Measurements from ENCODE around the gene DIRAS1. TPM values are rescaled to one million over a fixed set of nuclear protein-coding genes. Genes with fewer than 3 reads are reported as not detected.
A peak's percentile ranks its signal among the peaks of the same experiment; 100 is the strongest.
"Not testable (repeated sequence)": the region's sequence is repeated elsewhere in the genome, so short reads cannot be mapped to it uniquely, and the experiment has no call there.

Gene DIRAS1
- total RNA-seq, 2 donors from 2014 or later, result 36.5 to 58.0 TPM

DNA sequence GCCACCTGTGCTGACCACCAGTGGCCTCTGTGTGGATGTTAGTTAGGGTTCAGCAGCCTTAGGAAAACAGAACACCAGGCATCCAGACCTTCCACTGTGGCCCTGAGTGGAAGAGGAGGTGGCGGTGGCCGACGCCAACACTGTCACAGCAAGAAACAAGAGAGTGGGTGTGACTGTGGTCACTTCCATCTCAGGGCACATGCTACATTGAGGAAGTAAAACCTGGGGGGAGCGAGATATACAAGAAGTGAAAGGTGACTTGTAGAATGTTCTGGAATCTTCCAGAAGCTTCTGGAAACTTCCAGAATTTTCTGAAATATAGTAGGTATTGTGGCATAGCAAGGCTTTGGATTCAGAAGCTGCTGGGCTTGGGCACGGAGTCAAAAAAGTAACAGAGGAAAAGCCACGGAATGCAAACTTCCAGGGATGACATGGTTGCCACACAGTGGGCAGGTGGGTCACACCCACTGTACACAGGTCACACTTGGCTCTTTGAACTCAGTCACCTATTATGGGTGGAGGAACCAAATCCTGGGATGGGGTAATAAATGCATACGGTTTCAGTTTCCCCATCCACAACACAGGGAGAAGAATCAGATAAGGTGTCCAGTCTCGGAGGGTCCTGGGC is 43.0 kb downstream of the DIRAS1 start:
- DNase-seq (ENCODE audit: low spot score), result no peak
- TF ChIP-seq, protein P1, sequence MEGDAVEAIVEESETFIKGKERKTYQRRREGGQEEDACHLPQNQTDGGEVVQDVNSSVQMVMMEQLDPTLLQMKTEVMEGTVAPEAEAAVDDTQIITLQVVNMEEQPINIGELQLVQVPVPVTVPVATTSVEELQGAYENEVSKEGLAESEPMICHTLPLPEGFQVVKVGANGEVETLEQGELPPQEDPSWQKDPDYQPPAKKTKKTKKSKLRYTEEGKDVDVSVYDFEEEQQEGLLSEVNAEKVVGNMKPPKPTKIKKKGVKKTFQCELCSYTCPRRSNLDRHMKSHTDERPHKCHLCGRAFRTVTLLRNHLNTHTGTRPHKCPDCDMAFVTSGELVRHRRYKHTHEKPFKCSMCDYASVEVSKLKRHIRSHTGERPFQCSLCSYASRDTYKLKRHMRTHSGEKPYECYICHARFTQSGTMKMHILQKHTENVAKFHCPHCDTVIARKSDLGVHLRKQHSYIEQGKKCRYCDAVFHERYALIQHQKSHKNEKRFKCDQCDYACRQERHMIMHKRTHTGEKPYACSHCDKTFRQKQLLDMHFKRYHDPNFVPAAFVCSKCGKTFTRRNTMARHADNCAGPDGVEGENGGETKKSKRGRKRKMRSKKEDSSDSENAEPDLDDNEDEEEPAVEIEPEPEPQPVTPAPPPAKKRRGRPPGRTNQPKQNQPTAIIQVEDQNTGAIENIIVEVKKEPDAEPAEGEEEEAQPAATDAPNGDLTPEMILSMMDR (IDR thresholded peaks at IDR 0.05), result no peak
- Histone ChIP-seq H3K27ac (no peak overlapping the region), H3K4me1 (peaks cover 0 to 12% of the 10 kb centered on the region in 2 donors), H3K27me3 (no peaks in the 10 kb centered on the region), H3K36me3 (no peaks in the 10 kb centered on the region), H3K4me3 (no peak overlapping the region), H3K9me3 (no peaks in the 10 kb centered on the region)

DNA sequence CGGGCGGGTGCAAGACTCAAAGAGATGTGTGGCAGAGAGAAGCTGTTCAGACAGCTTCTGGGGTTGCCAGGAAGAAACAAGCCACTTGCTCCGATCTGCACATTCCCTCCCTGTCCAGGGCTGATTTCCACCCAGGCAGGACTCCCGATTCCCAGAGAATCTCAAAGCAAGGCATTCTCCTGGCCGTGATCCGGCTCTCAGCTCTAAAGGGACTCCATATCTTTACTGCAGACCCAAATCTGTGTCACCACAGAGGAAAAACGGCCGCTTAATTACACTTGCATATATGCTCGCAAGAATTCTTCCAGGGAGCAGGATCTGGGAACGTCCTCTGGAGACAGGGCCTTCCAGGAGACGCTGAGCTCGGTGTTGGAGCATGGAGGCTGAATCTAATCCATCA is 44.3 kb downstream of the DIRAS1 start:
- no peaks in the 10 kb centered on the region for H3K27me3 ChIP-seq
- H3K27ac ChIP-seq, result no peak overlapping the region
- H3K9me3 ChIP-seq, result no peaks in the 10 kb centered on the region
- DNase-seq (ENCODE audit: low spot score), result no peak
- TF ChIP-seq, protein P1 (IDR thresholded peaks at IDR 0.05), result no peak
- H3K4me3 ChIP-seq, result no peak overlapping the region
- H3K4me1 ChIP-seq, result peaks cover 0 to 12% of the 10 kb centered on the region in 2 donors
- H3K36me3 ChIP-seq, result no peaks in the 10 kb centered on the region

DNA sequence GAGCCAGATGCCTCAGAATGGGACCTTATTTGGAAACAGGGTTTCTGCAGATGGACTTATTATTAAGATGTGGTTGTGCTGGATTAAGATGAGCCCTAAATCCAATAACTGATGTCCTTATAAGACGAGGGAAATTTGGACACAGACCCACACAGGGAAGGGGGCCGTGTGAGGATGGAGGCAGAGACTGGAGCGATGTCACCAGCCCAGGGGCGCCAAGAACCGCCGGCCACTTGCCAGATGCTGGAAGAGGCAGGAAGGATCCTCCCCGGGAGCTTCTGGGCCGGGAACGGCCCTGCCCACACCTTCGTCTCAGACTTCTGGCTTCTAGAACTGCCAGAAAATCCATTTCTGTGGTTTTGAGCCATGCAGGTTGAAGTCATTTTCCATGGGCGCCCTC is 45.3 kb downstream of the DIRAS1 start:
- TF ChIP-seq, protein P1 (IDR thresholded peaks at IDR 0.05), result no peak
- Histone ChIP-seq H3K36me3 (no peaks in the 10 kb centered on the region), H3K9me3 (no peaks in the 10 kb centered on the region), H3K27ac (peak overlapping the region; percentile 70 to 90), H3K4me1 (peaks cover 0 to 19% of the 10 kb centered on the region in 2 donors), H3K4me3 (no peak overlapping the region), H3K27me3 (no peaks in the 10 kb centered on the region)
- no peak for DNase-seq (ENCODE audit: low spot score)

DNA sequence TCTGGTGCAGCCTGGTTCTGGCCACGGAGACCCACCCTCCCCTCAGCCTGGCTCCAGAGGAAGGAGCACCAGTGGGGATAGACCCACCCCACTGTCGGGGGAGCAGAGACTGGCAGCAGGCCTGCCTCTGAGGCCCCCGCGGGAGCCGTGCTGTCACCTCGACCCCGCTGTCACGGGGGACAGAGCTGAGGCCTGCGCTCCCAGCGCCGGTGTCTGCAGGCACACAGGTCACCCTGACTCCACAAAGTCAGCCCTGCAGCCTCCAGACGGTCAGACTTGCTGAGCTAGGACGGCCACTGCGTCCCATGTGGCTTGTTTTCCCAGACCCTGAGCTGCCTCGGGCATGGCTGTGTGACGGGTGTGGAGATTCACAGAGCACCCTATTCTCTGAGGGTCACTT is 51.0 kb downstream of the DIRAS1 start:
- Histone ChIP-seq H3K4me1 (peaks cover 0 to 16% of the 10 kb centered on the region in 2 donors), H3K4me3 (no peak overlapping the region), H3K36me3 (no peaks in the 10 kb centered on the region), H3K9me3 (no peaks in the 10 kb centered on the region), H3K27me3 (no peaks in the 10 kb centered on the region), H3K27ac (peak overlapping the region; percentile 13 to 49)
- TF ChIP-seq, protein P1 (IDR thresholded peaks at IDR 0.05), result no peak
- no peak for DNase-seq (ENCODE audit: low spot score)

DNA sequence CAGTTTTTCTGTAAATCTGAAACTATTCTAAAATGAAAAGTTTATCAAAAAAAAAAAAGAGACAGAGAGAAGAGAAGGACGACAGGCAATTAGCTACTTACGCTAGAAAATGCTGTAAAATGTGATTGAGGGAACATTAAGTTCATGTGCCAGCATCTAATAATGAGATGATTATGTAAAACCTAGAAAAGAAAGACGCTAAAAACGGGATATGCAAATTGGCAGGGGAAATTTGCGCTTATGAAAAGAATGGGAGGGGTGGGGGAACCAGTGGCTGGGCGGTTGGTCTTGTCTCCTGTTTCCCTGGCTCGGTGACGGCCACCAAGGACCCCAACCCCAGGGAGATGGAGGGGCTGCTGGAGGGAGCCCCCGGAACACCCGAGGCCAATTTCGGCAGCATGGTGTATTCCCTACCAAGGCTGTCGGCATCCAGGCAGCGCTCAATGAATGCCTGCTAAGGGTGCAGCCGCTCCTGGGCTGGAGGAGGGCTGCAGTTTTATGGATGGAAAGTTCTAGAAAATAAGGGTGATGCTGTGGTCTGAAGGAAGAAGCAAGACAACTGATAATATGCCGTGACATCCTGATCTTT is 52.9 kb downstream of the DIRAS1 start:
- Histone ChIP-seq H3K4me3 (no peak overlapping the region), H3K36me3 (no peaks in the 10 kb centered on the region), H3K9me3 (no peaks in the 10 kb centered on the region), H3K4me1 (peaks cover 0 to 22% of the 10 kb centered on the region in 2 donors), H3K27ac (no peak overlapping the region), H3K27me3 (no peaks in the 10 kb centered on the region)
- DNase-seq (ENCODE audit: low spot score), result no peak
- TF ChIP-seq, protein P1 (IDR thresholded peaks at IDR 0.05), result no peak

DNA sequence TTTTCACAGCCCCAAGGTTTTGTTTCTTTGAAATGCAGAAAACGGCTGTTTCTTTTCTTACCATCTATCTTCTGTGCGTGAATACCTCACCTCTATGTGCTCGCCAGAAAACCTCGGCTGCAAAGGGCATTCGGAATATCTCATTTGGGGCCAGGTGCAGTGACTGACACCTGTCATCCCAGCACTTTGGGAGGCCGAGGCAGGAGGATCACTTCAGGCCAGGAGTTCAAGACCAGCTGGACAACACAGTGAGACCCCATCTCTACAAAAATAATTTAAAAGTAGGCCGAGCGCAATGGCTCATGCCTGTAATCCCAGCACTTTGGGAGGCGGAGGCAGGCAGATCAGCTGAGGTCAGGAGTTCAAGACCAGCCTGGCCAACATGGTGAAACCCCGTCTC is 53.8 kb downstream of the DIRAS1 start:
- not testable (repeated sequence) for H3K36me3 ChIP-seq; DNase-seq (ENCODE audit: low spot score); H3K9me3 ChIP-seq; H3K4me3 ChIP-seq; H3K27ac ChIP-seq; H3K27me3 ChIP-seq
- peaks cover 0 to 22% of the 10 kb centered on the region in 2 donors for H3K4me1 ChIP-seq
